ENCODE measurements around the gene CLEC2D.

GRCh38 chr12:9650151-9650576 lies 19.3 kb upstream of the CLEC2D start:
- TF ChIP-seq RAD21 (IDR thresholded peaks at IDR 0.05; ENCODE audit: low read depth) (no peak), EZH2 (IDR thresholded peaks at IDR 0.05) (no peak), POLR2A (IDR thresholded peaks at IDR 0.05; ENCODE audit: borderline replicate concordance, extremely low read depth, insufficient read depth, insufficient read length) (no peak), ZBTB33 (IDR thresholded peaks at IDR 0.05; ENCODE audit: extremely low read depth, insufficient replicate concordance, low read length) (no peak), YY1 (IDR thresholded peaks at IDR 0.05; ENCODE audit: extremely low read depth, insufficient replicate concordance, low read depth, low read length) (no peak), CTCF (IDR thresholded peaks at IDR 0.05 in 2 of 3, conservative IDR thresholded peaks at IDR 0.05 in 1 of 3; ENCODE audit: borderline replicate concordance in 1 of 3, insufficient read depth in 1 of 3, low read depth in 2 of 3, low read length in 2 of 3) (no peak), JUND (IDR thresholded peaks at IDR 0.05) (no peak), ATF3 (IDR thresholded peaks at IDR 0.05) (no peak), SIN3A (IDR thresholded peaks at IDR 0.05; ENCODE audit: low read depth) (no peak)
